ENCODE results near the gene CYSLTR1.

CYSLTR1 gene

GRCh38 chrX:78331708-78332107 lies 4.3 kb upstream of the CYSLTR1 start:
- TF ChIP-seq, protein P1, sequence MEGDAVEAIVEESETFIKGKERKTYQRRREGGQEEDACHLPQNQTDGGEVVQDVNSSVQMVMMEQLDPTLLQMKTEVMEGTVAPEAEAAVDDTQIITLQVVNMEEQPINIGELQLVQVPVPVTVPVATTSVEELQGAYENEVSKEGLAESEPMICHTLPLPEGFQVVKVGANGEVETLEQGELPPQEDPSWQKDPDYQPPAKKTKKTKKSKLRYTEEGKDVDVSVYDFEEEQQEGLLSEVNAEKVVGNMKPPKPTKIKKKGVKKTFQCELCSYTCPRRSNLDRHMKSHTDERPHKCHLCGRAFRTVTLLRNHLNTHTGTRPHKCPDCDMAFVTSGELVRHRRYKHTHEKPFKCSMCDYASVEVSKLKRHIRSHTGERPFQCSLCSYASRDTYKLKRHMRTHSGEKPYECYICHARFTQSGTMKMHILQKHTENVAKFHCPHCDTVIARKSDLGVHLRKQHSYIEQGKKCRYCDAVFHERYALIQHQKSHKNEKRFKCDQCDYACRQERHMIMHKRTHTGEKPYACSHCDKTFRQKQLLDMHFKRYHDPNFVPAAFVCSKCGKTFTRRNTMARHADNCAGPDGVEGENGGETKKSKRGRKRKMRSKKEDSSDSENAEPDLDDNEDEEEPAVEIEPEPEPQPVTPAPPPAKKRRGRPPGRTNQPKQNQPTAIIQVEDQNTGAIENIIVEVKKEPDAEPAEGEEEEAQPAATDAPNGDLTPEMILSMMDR (conservative IDR thresholded peaks at IDR 0.05; ENCODE audit: control insufficient read depth, insufficient read depth, low read depth, low read length): no peak
- DNase-seq (ENCODE audit: low read depth): no peak
- no peak overlapping the region for H3K4me3 ChIP-seq (ENCODE audit: control insufficient read depth, low read depth, low read length)

DNA sequence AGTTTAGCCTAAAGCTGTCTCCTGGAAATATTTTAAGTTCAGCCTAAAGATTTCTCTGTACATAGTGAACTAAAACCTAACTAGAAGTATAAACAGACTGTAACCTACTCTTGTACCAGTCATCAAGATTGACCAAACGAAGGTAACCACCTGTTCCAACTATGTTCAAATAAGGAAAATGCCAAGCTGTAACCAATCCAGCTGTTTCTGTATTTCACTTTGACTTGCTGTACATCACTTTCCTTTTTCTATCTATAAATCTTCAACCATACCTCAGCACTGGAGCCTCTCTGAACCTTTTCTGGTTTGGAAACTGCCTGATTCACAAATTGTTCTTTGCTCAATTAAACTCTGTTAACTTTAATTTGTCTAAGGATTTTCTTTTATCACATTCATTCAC lies 3.1 kb upstream of the CYSLTR1 start:
- no peak for DNase-seq (ENCODE audit: low read depth)
- H3K4me3 ChIP-seq (ENCODE audit: control insufficient read depth, low read depth, low read length): no peak overlapping the region
- TF ChIP-seq, protein P1 (conservative IDR thresholded peaks at IDR 0.05; ENCODE audit: control insufficient read depth, insufficient read depth, low read depth, low read length): no peak

- no peak for DNase-seq (ENCODE audit: low read depth)
- H3K4me3 ChIP-seq (ENCODE audit: control insufficient read depth, low read depth, low read length): no peak overlapping the region
- TF ChIP-seq, protein P1 (conservative IDR thresholded peaks at IDR 0.05; ENCODE audit: control insufficient read depth, insufficient read depth, low read depth, low read length): no peak
Observed at GRCh38 chrX:78330068-78330467, 2.7 kb upstream of the CYSLTR1 start.

DNA sequence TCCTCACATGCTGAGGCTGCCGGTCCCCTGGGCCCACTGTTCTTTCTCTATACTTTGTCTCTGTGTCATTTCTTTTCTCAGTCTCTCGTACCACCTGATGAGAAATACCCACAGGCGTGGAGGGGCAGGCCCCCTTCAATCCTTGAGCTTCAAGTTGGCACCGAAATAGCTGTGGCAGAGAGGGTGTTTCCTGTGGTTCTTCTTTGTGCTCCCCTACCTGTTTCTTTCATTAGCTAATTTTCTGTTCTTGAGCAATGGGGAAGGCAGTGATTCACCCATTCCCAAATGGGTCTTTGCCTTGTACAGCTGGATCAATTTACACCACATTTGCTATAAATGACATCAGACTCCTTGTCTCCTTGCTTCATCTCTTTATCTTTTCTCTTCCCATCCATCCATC lies 2.1 kb upstream of the CYSLTR1 start:
- no peak for DNase-seq (ENCODE audit: low read depth)
- TF ChIP-seq, protein P1 (conservative IDR thresholded peaks at IDR 0.05; ENCODE audit: control insufficient read depth, insufficient read depth, low read depth, low read length): no peak
- no peak overlapping the region for H3K4me3 ChIP-seq (ENCODE audit: control insufficient read depth, low read depth, low read length)

GRCh38 chrX:78326401-78326800 lies 1.0 kb downstream of the CYSLTR1 start:
- H3K4me3 ChIP-seq (ENCODE audit: control insufficient read depth, low read depth, low read length): no peak overlapping the region
- DNase-seq (ENCODE audit: low read depth): no peak
- TF ChIP-seq, protein P1 (conservative IDR thresholded peaks at IDR 0.05; ENCODE audit: control insufficient read depth, insufficient read depth, low read depth, low read length): no peak

DNA sequence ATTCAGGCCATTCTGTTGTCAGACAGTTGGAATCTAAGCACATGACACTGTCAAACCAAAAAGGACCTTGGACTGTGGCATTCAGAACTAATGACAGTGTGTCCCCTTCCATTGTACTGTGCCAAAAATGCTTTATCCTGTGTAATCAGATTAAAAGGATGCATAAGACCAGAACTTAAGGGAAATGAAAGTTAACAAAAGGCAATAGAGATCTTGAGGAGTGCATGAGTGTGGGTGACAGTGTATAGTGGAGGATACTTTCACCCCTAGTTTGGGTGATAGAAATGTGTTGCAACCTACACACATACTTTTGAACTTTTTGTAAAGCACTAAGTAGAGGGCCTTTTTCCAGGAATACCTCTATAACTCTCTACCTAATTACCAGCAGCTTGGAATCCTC lies 4.5 kb downstream of the CYSLTR1 start:
- DNase-seq (ENCODE audit: low read depth): no peak
- no peak overlapping the region for H3K4me3 ChIP-seq (ENCODE audit: control insufficient read depth, low read depth, low read length)
- TF ChIP-seq, protein P1 (conservative IDR thresholded peaks at IDR 0.05; ENCODE audit: control insufficient read depth, insufficient read depth, low read depth, low read length): no peak

- DNase-seq (ENCODE audit: low read depth): no peak
- H3K4me3 ChIP-seq (ENCODE audit: control insufficient read depth, low read depth, low read length): no peak overlapping the region
- TF ChIP-seq, protein P1 (conservative IDR thresholded peaks at IDR 0.05; ENCODE audit: control insufficient read depth, insufficient read depth, low read depth, low read length): no peak
Observed at GRCh38 chrX:78321809-78322208, 5.6 kb downstream of the CYSLTR1 start.
